Measurements from ENCODE around the gene SGSM2.

DNA sequence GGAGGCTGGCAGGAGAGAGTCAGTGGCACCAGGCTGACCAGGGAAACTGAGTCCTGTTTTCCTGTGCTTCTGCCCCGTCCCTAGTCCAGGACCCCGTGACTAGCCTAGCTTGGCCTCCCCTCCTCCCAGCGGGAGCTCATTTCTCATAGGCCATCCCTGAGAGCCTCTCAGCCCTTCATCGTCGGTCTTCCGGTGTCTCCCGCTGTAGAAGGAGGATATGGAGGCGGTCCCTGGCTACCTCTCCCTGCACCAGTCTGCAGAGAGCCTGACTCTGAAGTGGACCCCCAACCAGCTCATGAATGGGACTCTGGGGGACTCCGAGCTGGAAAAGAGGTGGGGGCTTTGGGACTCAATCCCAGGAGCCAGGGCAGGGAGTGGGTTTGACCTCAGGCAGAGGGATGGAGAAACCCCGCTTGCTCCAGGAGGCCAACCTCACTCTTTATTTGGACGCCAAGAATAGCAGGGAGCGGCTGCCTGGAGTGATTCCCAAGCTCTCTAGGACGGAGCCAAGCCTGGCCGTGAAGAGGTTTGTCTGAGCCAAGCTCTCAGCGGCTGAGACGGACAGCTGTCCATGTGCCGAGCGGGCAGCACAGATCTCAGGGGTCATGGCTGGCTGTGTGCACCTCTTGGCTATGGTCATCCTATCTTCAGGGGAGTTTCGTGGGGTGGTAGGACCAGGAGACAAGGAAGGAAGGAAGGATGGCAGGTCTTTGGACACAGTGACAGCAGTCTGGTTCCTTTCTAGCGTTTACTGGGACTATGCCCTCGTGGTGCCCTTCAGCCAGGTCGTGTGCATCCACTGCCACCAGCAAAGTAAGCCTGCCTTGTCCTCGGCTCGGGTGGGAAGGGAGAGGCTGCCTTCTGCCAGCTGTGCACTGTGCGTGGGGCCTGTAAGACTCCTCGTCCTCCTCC, 26.8 kb downstream of the SGSM2 start:
- TF ChIP-seq, protein P1, sequence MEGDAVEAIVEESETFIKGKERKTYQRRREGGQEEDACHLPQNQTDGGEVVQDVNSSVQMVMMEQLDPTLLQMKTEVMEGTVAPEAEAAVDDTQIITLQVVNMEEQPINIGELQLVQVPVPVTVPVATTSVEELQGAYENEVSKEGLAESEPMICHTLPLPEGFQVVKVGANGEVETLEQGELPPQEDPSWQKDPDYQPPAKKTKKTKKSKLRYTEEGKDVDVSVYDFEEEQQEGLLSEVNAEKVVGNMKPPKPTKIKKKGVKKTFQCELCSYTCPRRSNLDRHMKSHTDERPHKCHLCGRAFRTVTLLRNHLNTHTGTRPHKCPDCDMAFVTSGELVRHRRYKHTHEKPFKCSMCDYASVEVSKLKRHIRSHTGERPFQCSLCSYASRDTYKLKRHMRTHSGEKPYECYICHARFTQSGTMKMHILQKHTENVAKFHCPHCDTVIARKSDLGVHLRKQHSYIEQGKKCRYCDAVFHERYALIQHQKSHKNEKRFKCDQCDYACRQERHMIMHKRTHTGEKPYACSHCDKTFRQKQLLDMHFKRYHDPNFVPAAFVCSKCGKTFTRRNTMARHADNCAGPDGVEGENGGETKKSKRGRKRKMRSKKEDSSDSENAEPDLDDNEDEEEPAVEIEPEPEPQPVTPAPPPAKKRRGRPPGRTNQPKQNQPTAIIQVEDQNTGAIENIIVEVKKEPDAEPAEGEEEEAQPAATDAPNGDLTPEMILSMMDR (IDR thresholded peaks at IDR 0.05; ENCODE audit: low read depth, low read length, poor library complexity, severe bottlenecking): no peak
- no peak for TF ChIP-seq EZH2phosphoT487 (IDR thresholded peaks at IDR 0.05; ENCODE audit: borderline replicate concordance, low read length)
